ENCODE results near the gene CDX1. TPM values are rescaled to one million over a fixed set of nuclear protein-coding genes. Genes with fewer than 3 reads are reported as not detected.

Gene CDX1
- total RNA-seq, 1 donor from 2014 or later = not detected

GRCh38 chr5:150186897-150187296 is 20.3 kb downstream of the CDX1 start:
- no peak for DNase-seq (ENCODE audit: low read depth)
- no peak overlapping the region for H3K4me3 ChIP-seq (ENCODE audit: low read depth, low read length)
- TF ChIP-seq CTCF (conservative IDR thresholded peaks at IDR 0.05; ENCODE audit: low read depth, low read length) = no peak

- DNase-seq (ENCODE audit: low read depth) = no peak
- no peak overlapping the region for H3K4me3 ChIP-seq (ENCODE audit: low read depth, low read length)
- no peak for TF ChIP-seq CTCF (conservative IDR thresholded peaks at IDR 0.05; ENCODE audit: low read depth, low read length)
Measured at GRCh38 chr5:150188146-150188842, 21.7 kb downstream of the CDX1 start.

GRCh38 chr5:150189326-150189725 is 22.7 kb downstream of the CDX1 start:
- TF ChIP-seq CTCF (conservative IDR thresholded peaks at IDR 0.05; ENCODE audit: low read depth, low read length) = no peak
- DNase-seq (ENCODE audit: low read depth) = no peak
- H3K4me3 ChIP-seq (ENCODE audit: low read depth, low read length) = no peak overlapping the region

- no peak for DNase-seq (ENCODE audit: low read depth)
- TF ChIP-seq CTCF (conservative IDR thresholded peaks at IDR 0.05; ENCODE audit: low read depth, low read length) = no peak
- H3K4me3 ChIP-seq (ENCODE audit: low read depth, low read length) = no peak within 1 kb of the TSS
Measured at GRCh38 chr5:150189728-150190502, 23.3 kb downstream of the CDX1 start, which contains the start of gene SLC6A7. Gene SLC6A7, plus strand, starts transcription at chr5:150190062. Its CDS starts 266 bp downstream, at chr5:150190328.

GRCh38 chr5:150190503-150190979 is 24.0 kb downstream of the CDX1 start:
- no peak for TF ChIP-seq CTCF (conservative IDR thresholded peaks at IDR 0.05; ENCODE audit: low read depth, low read length)
- H3K4me3 ChIP-seq (ENCODE audit: low read depth, low read length) = no peak overlapping the region
- DNase-seq (ENCODE audit: low read depth) = no peak

GRCh38 chr5:150190987-150191386 is 24.4 kb downstream of the CDX1 start:
- H3K4me3 ChIP-seq (ENCODE audit: low read depth, low read length) = no peak overlapping the region
- TF ChIP-seq CTCF (conservative IDR thresholded peaks at IDR 0.05; ENCODE audit: low read depth, low read length) = no peak
- no peak for DNase-seq (ENCODE audit: low read depth)

Measured in epithelial cell of proximal tubule (primary cell).